HFF-Myc (cell line): ENCODE measurements around the gene GRB2.
"Not testable (repeated sequence)": the region's sequence is repeated elsewhere in the genome, so short reads cannot be mapped to it uniquely, and the experiment has no call there.

ENCODE experiments used
- DNase-seq: peaks from one replicate; pipeline ENCODE4 v3.0.0-alpha.2; 2011; ENCODE audit warnings: low read depth; ENCODE audit errors: extremely low read depth
- H3K4me3 ChIP-seq: replicated peaks from 2 replicates; pipeline ENCODE4 v1.5.1; 2011; ENCODE audit warnings: low read depth, mild to moderate bottlenecking, control low read depth, low read length
- CTCF ChIP-seq: IDR thresholded peaks from 2 replicates; pipeline ENCODE4 v1.5.1; 2012; ENCODE audit warnings: mild to moderate bottlenecking, low read depth, low read length, control low read depth; ENCODE audit errors: missing control alignments

Gene GRB2

GRCh38 chr17:75301049-75301448 is 104.4 kb downstream of the GRB2 start:
- no peak overlapping the region for H3K4me3 ChIP-seq
- DNase-seq, result no peak
- no peak for TF ChIP-seq CTCF

- no peak for DNase-seq
- TF ChIP-seq CTCF, result no peak
- no peak overlapping the region for H3K4me3 ChIP-seq
These were observed 105.2 kb downstream of the GRB2 start for GRCh38 chr17:75300280-75300679.

- H3K4me3 ChIP-seq, result no peak overlapping the region
- DNase-seq, result no peak
- no peak for TF ChIP-seq CTCF
These were observed 110.0 kb downstream of the GRB2 start for GRCh38 chr17:75295201-75296158.

GRCh38 chr17:75292810-75293448 is 112.5 kb downstream of the GRB2 start:
- DNase-seq, H3K4me3 ChIP-seq: not testable (repeated sequence)

- DNase-seq, result no peak
- H3K4me3 ChIP-seq, result peak overlapping the region; percentile 94
- no peak for TF ChIP-seq CTCF
These were observed 115.6 kb downstream of the GRB2 start for GRCh38 chr17:75289832-75290337.

- no peak for TF ChIP-seq CTCF
- H3K4me3 ChIP-seq, result peak within 1 kb of the TSS; percentile 94
- peak; percentile 98 for DNase-seq
These were observed 116.2 kb downstream of the GRB2 start, which contains the start of gene SLC25A19 for GRCh38 chr17:75289115-75289831. SLC25A19 (minus strand) TSS chr17:75289433; CDS start chr17:75286764, 2,669 bp downstream.
